ENCODE measurements around the gene IGF1R.

IGF1R gene

GRCh38 chr15:98827217-98827616 lies 178.9 kb downstream of the IGF1R start:
- no peak for DNase-seq (ENCODE audit: low read depth)

GRCh38 chr15:98830034-98830634 lies 181.8 kb downstream of the IGF1R start:
- DNase-seq (ENCODE audit: low read depth) = no peak

GRCh38 chr15:98834976-98835375 lies 186.6 kb downstream of the IGF1R start:
- DNase-seq (ENCODE audit: low read depth) = no peak

GRCh38 chr15:98835876-98836275 lies 187.5 kb downstream of the IGF1R start:
- DNase-seq (ENCODE audit: low read depth) = no peak

GRCh38 chr15:98838387-98839259 lies 190.3 kb downstream of the IGF1R start:
- no peak for DNase-seq (ENCODE audit: low read depth)

- DNase-seq (ENCODE audit: low read depth) = no peak
These were observed 191.7 kb downstream of the IGF1R start for GRCh38 chr15:98840053-98840452.

GRCh38 chr15:98841419-98841970 lies 193.2 kb downstream of the IGF1R start:
- no peak for DNase-seq (ENCODE audit: low read depth)

GRCh38 chr15:98842192-98842972 lies 194.0 kb downstream of the IGF1R start:
- DNase-seq (ENCODE audit: low read depth) = no peak

- no peak for DNase-seq (ENCODE audit: low read depth)
These were observed 194.6 kb downstream of the IGF1R start for GRCh38 chr15:98842973-98843285.

GRCh38 chr15:98843844-98844243 lies 195.5 kb downstream of the IGF1R start:
- no peak for DNase-seq (ENCODE audit: low read depth)

GRCh38 chr15:98844261-98844660 lies 195.9 kb downstream of the IGF1R start:
- no peak for DNase-seq (ENCODE audit: low read depth)

GRCh38 chr15:98845138-98845884 lies 197.0 kb downstream of the IGF1R start:
- no peak for DNase-seq (ENCODE audit: low read depth)

- no peak for DNase-seq (ENCODE audit: low read depth)
These were observed 202.7 kb downstream of the IGF1R start for GRCh38 chr15:98850961-98851572.

GRCh38 chr15:98853161-98853560 lies 204.8 kb downstream of the IGF1R start:
- no peak for DNase-seq (ENCODE audit: low read depth)

GRCh38 chr15:98853617-98854420 lies 205.5 kb downstream of the IGF1R start:
- DNase-seq (ENCODE audit: low read depth) = no peak

GRCh38 chr15:98854496-98854895 lies 206.2 kb downstream of the IGF1R start:
- no peak for DNase-seq (ENCODE audit: low read depth)

- DNase-seq (ENCODE audit: low read depth) = no peak
These were observed 206.9 kb downstream of the IGF1R start for GRCh38 chr15:98855067-98855814.

- DNase-seq (ENCODE audit: low read depth) = no peak
These were observed 207.6 kb downstream of the IGF1R start for GRCh38 chr15:98855815-98856531.

GRCh38 chr15:98856532-98856907 lies 208.2 kb downstream of the IGF1R start:
- DNase-seq (ENCODE audit: low read depth) = no peak

All from stimulated activated CD8-positive, alpha-beta memory T cell treated with anti-CD3 and anti-CD28 coated beads, Interleukin-15, amount 100 ng/mL, for 1 hour (primary cell).